HUES6 (cell line): ENCODE data around the gene SLC33A1.
A peak's percentile ranks its signal among the peaks of the same experiment; 100 is the strongest.
"Not testable (repeated sequence)": the region's sequence is repeated elsewhere in the genome, so short reads cannot be mapped to it uniquely, and the experiment has no call there.

ENCODE experiments used
- H3K27ac ChIP-seq: 2 replicates; pipeline ENCODE4 v1.7.0; 2013; ENCODE audit warnings: low read depth, mild to moderate bottlenecking, low read length, inconsistent platforms
- H3K27me3 ChIP-seq: 2 replicates; pipeline ENCODE4 v1.6.1; 2013; ENCODE audit warnings: low read length; ENCODE audit not compliant: control insufficient read depth, insufficient read depth
- H3K36me3 ChIP-seq: 2 replicates; pipeline ENCODE4 v1.6.1; 2013; ENCODE audit warnings: low read length; ENCODE audit not compliant: control insufficient read depth, insufficient read depth
- H3K4me1 ChIP-seq: 2 replicates; pipeline ENCODE4 v1.6.1; 2013; ENCODE audit warnings: low read length; ENCODE audit not compliant: control insufficient read depth, insufficient read depth
- H3K4me3 ChIP-seq: 2 replicates; pipeline ENCODE4 v1.5.1; 2013; ENCODE audit warnings: low read depth, low read length
- H3K9ac ChIP-seq: one replicate; pipeline ENCODE4 v1.6.1; 2013; ENCODE audit warnings: mild to moderate bottlenecking, low read length
- H3K9me3 ChIP-seq: 2 replicates; pipeline ENCODE4 v1.6.1; 2013; ENCODE audit warnings: low read depth, low read length; ENCODE audit not compliant: control insufficient read depth, insufficient read depth

The SLC33A1 gene

GRCh38 chr3:155861476-155862183 is 7.4 kb upstream of the SLC33A1 start:
- H3K9me3 ChIP-seq: peaks cover 3% of the 10 kb centered on the region; the same call in 1 of the 2 replicates
- no peaks in the 10 kb centered on the region for H3K27me3 ChIP-seq
- H3K36me3 ChIP-seq: no peaks in the 10 kb centered on the region
- no peak overlapping the region for H3K27ac ChIP-seq
- H3K4me3 ChIP-seq: no peak overlapping the region
- H3K4me1 ChIP-seq: no peaks in the 10 kb centered on the region
- no peak overlapping the region for H3K9ac ChIP-seq

DNA sequence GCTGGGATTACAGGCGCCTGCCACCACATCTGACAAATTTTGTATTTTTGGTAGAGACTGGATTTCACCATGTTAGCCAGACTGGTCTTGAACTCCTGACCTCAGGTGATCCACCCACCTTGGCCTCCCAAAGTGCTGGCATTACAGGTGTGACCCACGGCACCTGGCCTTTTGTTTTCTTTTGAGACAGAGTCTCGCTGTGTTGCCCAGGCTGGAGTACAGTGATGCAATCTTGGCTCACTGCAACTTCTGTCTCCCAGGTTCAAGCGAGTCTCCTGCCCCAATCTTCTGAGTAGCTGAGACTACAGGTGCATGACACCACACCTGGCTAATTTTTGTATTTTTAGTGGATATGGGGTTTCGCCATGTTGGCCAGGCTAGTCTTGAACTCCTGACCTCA is 6.2 kb upstream of the SLC33A1 start:
- H3K4me1 ChIP-seq, H3K9ac ChIP-seq, H3K9me3 ChIP-seq, H3K27me3 ChIP-seq, H3K27ac ChIP-seq, H3K4me3 ChIP-seq, H3K36me3 ChIP-seq: not testable (repeated sequence)

DNA sequence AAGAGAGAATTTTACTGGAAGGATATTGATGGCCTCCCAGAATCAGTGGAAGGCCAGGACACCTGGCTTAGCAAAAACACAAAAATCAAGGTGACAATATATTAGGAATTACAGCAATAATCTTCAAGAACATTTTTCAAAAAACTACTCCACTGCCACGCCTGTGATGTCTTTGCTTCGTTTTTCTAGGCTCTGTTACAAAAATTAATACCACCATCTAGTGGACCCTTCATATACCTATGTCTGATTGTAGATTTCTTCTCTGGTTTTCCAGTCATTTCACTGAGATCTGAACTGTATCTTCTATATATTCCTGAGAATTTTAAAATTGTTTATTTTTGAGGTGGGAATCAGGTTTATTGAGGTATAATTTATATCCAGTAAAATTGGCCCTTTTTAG is 5.6 kb upstream of the SLC33A1 start:
- peaks cover 3% of the 10 kb centered on the region; the same call in 1 of the 2 replicates for H3K9me3 ChIP-seq
- H3K27me3 ChIP-seq: no peaks in the 10 kb centered on the region
- H3K4me3 ChIP-seq: no peak overlapping the region
- H3K27ac ChIP-seq: no peak overlapping the region
- no peak overlapping the region for H3K9ac ChIP-seq
- no peaks in the 10 kb centered on the region for H3K4me1 ChIP-seq
- no peaks in the 10 kb centered on the region for H3K36me3 ChIP-seq

GRCh38 chr3:155853214-155854140 is 750 bp downstream of the SLC33A1 start:
- H3K4me1 ChIP-seq: peaks cover 5% of the 10 kb centered on the region; the same call in 1 of the 2 replicates
- H3K27ac ChIP-seq: no peak overlapping the region
- H3K4me3 ChIP-seq: peak overlapping the region; percentile 72
- H3K27me3 ChIP-seq: no peaks in the 10 kb centered on the region
- H3K36me3 ChIP-seq: peaks cover 2% of the 10 kb centered on the region; the same call in 1 of the 2 replicates
- H3K9ac ChIP-seq: peak overlapping the region; percentile 76
- H3K9me3 ChIP-seq: no peaks in the 10 kb centered on the region

DNA sequence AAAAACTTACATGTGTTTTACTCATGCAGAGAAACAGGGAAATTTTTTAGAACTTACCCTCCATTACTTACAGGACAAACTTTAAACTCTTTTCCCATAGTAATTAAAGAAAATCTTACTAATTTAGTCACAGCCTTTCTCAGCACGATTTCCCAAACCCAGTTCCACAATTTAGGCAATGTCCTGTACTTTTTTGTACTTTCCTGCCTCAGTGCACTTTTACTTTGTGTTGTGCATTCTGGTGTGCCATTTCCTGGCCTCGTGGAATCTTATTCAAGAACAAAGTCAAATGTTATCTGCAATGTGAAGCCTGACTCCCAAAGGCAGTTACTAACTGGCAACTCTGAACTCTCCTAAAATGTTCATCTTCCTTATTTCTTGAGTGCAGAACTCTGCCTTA is 1.9 kb downstream of the SLC33A1 start:
- Histone ChIP-seq H3K4me3 (peak overlapping the region; percentile 72), H3K9ac (peak overlapping the region; percentile 76), H3K27ac (no peak overlapping the region), H3K27me3 (no peaks in the 10 kb centered on the region), H3K4me1 (peaks cover 5% of the 10 kb centered on the region; the same call in 1 of the 2 replicates), H3K9me3 (no peaks in the 10 kb centered on the region), H3K36me3 (peaks cover 7% of the 10 kb centered on the region; the same call in 1 of the 2 replicates)

DNA sequence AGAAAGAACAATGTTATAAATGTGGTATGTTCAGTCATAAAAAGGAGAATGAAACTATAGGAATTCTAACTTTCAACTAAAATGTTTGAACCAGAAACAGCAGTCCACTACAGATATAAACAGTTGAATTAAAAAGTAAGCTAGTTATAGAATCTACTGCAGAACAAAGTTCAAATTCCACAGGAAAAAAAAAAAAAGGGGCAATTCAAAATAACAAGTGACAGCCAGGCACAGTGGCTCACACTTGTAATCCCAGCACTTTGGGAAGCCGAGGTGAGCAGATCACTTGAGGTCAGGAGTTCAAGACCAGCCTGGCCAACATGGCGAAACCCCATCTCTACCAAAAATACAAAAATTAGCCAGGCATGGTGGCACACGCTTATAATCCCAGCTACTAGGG is 4.8 kb downstream of the SLC33A1 start:
- not testable (repeated sequence) for H3K4me3 ChIP-seq, H3K9ac ChIP-seq, H3K4me1 ChIP-seq, H3K36me3 ChIP-seq, H3K27ac ChIP-seq, H3K9me3 ChIP-seq, H3K27me3 ChIP-seq

DNA sequence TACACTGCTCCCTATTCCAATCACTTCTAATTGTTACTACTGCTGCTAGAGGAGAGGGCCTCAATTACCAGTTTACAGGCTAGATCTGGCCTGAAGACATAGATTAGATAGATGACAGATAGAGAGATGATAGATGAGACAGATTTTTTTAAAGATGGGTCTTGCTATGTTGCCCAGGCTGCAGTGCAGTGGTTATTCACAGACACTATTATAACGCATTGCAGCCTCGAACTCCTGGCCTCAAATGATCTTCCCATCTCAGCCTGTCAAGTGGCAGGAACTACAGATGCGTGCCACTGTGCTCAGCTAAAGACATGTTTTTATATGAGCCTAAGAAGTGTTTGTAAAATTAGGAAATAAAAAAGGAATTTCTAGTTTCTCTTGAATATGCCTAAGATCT is 6.2 kb downstream of the SLC33A1 start:
- H3K4me3 ChIP-seq: no peak overlapping the region
- H3K36me3 ChIP-seq: peaks cover 7% of the 10 kb centered on the region; the same call in 1 of the 2 replicates
- H3K27ac ChIP-seq: no peak overlapping the region
- no peaks in the 10 kb centered on the region for H3K9me3 ChIP-seq
- H3K9ac ChIP-seq: no peak overlapping the region
- no peaks in the 10 kb centered on the region for H3K27me3 ChIP-seq
- H3K4me1 ChIP-seq: peaks cover 5% of the 10 kb centered on the region; the same call in 1 of the 2 replicates

DNA sequence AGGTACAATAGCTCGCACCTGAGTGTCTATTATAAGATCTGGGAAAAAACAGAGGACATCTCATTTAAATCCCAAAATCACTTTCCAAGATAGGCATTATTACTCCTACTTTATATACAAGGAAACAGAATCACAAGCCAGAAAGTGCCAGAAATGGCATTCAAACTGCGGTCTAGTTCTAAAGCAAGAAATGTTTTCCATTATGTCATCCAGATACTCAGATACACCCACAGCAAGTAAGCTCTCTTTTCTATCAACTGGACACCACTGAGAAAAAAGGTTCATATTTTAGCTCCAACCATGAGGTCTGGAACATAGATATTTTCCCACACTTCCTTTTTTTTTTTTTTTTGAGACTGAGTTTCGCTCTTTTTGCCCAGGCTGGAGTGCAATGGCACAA is 8.1 kb downstream of the SLC33A1 start:
- no peak overlapping the region for H3K9ac ChIP-seq
- H3K27me3 ChIP-seq: no peaks in the 10 kb centered on the region
- peaks cover 5% of the 10 kb centered on the region; the same call in 1 of the 2 replicates for H3K36me3 ChIP-seq
- H3K4me1 ChIP-seq: no peaks in the 10 kb centered on the region
- no peak overlapping the region for H3K27ac ChIP-seq
- no peaks in the 10 kb centered on the region for H3K9me3 ChIP-seq
- no peak overlapping the region for H3K4me3 ChIP-seq

DNA sequence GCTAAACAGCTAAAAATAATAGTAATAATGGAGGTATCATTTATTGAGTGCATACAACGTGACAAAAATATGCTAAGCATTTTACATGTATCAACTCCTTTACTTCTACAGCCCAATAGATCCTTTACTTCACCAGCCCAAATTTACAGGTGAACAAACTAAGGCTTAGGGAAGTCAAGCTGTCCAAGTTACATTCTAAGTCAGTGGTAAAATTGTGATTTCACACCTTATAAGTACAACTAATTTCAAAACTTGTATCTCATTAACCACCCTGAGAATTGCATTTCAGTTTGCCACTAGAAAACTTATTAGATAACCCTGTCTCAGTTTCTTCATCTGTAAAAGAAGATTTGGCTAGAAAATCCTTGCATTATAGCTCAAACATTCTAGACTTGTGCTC is 10.7 kb downstream of the SLC33A1 start:
- Histone ChIP-seq H3K4me3 (no peak overlapping the region), H3K27me3 (no peaks in the 10 kb centered on the region), H3K4me1 (no peaks in the 10 kb centered on the region), H3K36me3 (peaks cover 5% of the 10 kb centered on the region; the same call in 1 of the 2 replicates), H3K9ac (no peak overlapping the region), H3K9me3 (no peaks in the 10 kb centered on the region), H3K27ac (no peak overlapping the region)

- H3K36me3 ChIP-seq: peaks cover 12% of the 10 kb centered on the region; the same call in 1 of the 2 replicates
- no peak overlapping the region for H3K4me3 ChIP-seq
- H3K9ac ChIP-seq: no peak overlapping the region
- H3K9me3 ChIP-seq: no peaks in the 10 kb centered on the region
- no peaks in the 10 kb centered on the region for H3K27me3 ChIP-seq
- no peak overlapping the region for H3K27ac ChIP-seq
- no peaks in the 10 kb centered on the region for H3K4me1 ChIP-seq
These were observed 18.7 kb downstream of the SLC33A1 start for GRCh38 chr3:155835341-155836071.
